OCI-LY3 (cell line): ENCODE results near the gene ELAPOR1.

ENCODE experiments used
- CTCF ChIP-seq: fragments of 200-600, 300-600 bp; sonication (generic); IDR thresholded peaks from 2 replicates; pipeline ENCODE4 v1.5.1; 2014; ENCODE audit warnings: antibody characterized with exemption, low read length, low read depth
- EZH2phosphoT487 ChIP-seq: fragments of 200-600 bp; shearing (Covaris generic); IDR thresholded peaks from 2 replicates; pipeline ENCODE4 v1.6.1; 2018; ENCODE audit warnings: antibody characterized with exemption, mixed run types, low read depth

DNA sequence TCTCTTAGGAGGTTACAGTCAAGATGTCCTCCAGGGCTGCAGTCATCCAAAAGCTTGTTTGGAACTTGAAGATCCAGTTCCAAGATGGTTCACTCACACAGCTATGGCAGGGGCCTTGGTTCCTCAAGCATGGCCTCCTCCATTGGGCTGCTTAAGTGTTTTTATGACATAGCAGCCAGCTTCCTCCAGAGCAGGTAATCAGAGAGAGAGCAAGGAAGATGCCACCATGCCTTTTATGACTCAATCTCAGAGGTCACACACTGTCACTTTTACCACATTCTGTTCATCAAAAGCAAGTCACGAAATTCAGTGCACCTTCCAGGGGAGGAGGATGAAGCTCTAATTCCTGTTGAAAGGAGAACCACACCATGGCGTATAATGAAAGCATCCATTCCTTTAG lies 17.1 kb downstream of the ELAPOR1 start:
- no peak for TF ChIP-seq EZH2phosphoT487
- no peak for TF ChIP-seq CTCF
